ENCODE data around the gene TUBGCP5.

TUBGCP5 gene

DNA sequence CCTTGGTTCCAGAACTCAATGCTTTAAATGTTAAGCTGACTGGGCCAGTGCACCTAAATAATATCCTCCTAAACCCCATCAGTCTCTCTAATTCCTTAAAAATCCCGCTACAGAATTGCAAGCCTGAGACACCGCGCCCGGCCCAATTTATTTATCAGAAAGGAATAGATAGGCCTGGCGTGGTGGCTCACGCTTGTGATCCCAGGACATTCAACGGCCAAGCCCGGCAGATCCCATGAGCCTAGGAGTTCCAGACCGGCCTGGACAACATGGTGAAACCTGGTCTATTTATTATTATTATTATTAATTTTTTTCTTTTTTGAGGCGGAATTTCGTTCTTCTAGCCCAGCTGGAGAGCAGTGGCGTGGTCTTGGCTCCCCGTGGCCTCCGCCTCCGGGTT, 28.0 kb upstream of the TUBGCP5 start:
- Histone ChIP-seq H3K27me3 (ENCODE audit: low read length) (no peaks in the 10 kb centered on the region), H3K4me3 (ENCODE audit: insufficient read depth, low read length, poor library complexity, severe bottlenecking) (no peak overlapping the region), H2AFZ (ENCODE audit: low read depth, low read length, severe bottlenecking) (no peak overlapping the region), H3K27ac (ENCODE audit: low read depth, low read length) (no peak overlapping the region), H3K9ac (ENCODE audit: low read length) (no peak overlapping the region), H4K20me1 (ENCODE audit: low read depth, low read length) (no peaks in the 10 kb centered on the region), H3K79me2 (ENCODE audit: insufficient read depth, low read length) (no peaks in the 10 kb centered on the region), H3K4me2 (ENCODE audit: low read depth, low read length, poor library complexity, severe bottlenecking) (no peak overlapping the region), H3F3A (ENCODE audit: insufficient read depth) (no peaks in the 10 kb centered on the region), H3K36me3 (ENCODE audit: low read length) (no peaks in the 10 kb centered on the region), H3K9me3 (ENCODE audit: insufficient read depth, low read length) (no peaks in the 10 kb centered on the region), H3K9me2 (replicated peaks; ENCODE audit: insufficient read depth, low read length) (no peaks in the 10 kb centered on the region)
- no peak for TF ChIP-seq CTCF (IDR thresholded peaks at IDR 0.05; ENCODE audit: insufficient read depth, low read length, poor library complexity, severe bottlenecking)
- no peak for TF ChIP-seq EZH2phosphoT487 (conservative IDR thresholded peaks at IDR 0.05; ENCODE audit: low read length)

DNA sequence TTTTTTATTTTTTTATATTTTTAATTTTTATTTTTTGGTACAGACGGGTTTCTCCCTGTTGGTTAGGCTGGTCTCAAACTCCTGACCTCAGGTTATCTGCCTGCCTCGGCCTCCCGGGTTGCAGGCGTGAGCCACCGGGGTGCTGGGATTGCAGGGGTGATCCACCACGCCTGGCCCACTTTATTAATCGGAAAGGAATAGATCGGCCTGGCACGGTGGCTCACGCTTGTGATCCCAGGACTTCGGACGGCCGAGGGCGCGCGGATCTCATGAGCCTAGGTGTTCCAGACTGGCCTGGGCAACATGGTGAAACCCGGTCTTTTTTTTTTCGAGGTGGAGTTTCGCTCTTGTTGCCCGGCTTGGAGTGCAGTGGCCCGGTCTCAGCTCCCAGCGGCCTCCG, 26.5 kb upstream of the TUBGCP5 start:
- H2AFZ ChIP-seq (ENCODE audit: low read depth, low read length, severe bottlenecking): no peak overlapping the region
- no peaks in the 10 kb centered on the region for H3F3A ChIP-seq (ENCODE audit: insufficient read depth)
- no peak overlapping the region for H3K27ac ChIP-seq (ENCODE audit: low read depth, low read length)
- H3K4me2 ChIP-seq (ENCODE audit: low read depth, low read length, poor library complexity, severe bottlenecking): no peak overlapping the region
- H3K9me2 ChIP-seq (replicated peaks; ENCODE audit: insufficient read depth, low read length): no peaks in the 10 kb centered on the region
- no peaks in the 10 kb centered on the region for H3K79me2 ChIP-seq (ENCODE audit: insufficient read depth, low read length)
- H3K9me3 ChIP-seq (ENCODE audit: insufficient read depth, low read length): no peaks in the 10 kb centered on the region
- H3K36me3 ChIP-seq (ENCODE audit: low read length): no peaks in the 10 kb centered on the region
- H3K4me3 ChIP-seq (ENCODE audit: insufficient read depth, low read length, poor library complexity, severe bottlenecking): no peak overlapping the region
- H4K20me1 ChIP-seq (ENCODE audit: low read depth, low read length): no peaks in the 10 kb centered on the region
- H3K9ac ChIP-seq (ENCODE audit: low read length): no peak overlapping the region
- H3K27me3 ChIP-seq (ENCODE audit: low read length): no peaks in the 10 kb centered on the region
- no peak for TF ChIP-seq CTCF (IDR thresholded peaks at IDR 0.05; ENCODE audit: insufficient read depth, low read length, poor library complexity, severe bottlenecking)

DNA sequence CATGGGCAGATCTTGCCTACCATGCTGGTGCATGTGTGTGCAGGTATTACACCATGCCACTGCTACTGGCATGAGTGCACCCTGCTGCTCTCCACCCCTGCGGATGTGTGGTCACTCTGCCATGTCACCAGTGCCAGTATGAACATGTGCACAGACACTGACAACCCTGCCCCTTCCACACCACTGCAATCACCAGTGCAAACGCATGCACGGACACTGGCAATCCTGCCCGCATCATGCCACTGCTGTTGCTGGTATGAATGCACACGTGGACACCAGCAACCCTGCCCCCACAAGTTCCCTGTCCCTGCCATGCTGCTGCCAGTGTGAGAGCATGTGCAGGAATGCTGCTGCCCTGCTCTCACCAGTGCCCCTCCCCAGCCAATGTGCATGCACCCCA, 24.8 kb upstream of the TUBGCP5 start:
- H3K9ac ChIP-seq (ENCODE audit: low read length): no peak overlapping the region
- H3K4me2 ChIP-seq (ENCODE audit: low read depth, low read length, poor library complexity, severe bottlenecking): no peak overlapping the region
- no peaks in the 10 kb centered on the region for H3F3A ChIP-seq (ENCODE audit: insufficient read depth)
- H3K27ac ChIP-seq (ENCODE audit: low read depth, low read length): no peak overlapping the region
- no peaks in the 10 kb centered on the region for H3K36me3 ChIP-seq (ENCODE audit: low read length)
- TF ChIP-seq EZH2phosphoT487 (conservative IDR thresholded peaks at IDR 0.05; ENCODE audit: low read length) (no peak), CTCF (IDR thresholded peaks at IDR 0.05; ENCODE audit: insufficient read depth, low read length, poor library complexity, severe bottlenecking) (no peak)
- no peaks in the 10 kb centered on the region for H3K79me2 ChIP-seq (ENCODE audit: insufficient read depth, low read length)
- no peak overlapping the region for H3K4me3 ChIP-seq (ENCODE audit: insufficient read depth, low read length, poor library complexity, severe bottlenecking)
- H2AFZ ChIP-seq (ENCODE audit: low read depth, low read length, severe bottlenecking): no peak overlapping the region
- H4K20me1 ChIP-seq (ENCODE audit: low read depth, low read length): no peaks in the 10 kb centered on the region
- H3K27me3 ChIP-seq (ENCODE audit: low read length): no peaks in the 10 kb centered on the region
- no peaks in the 10 kb centered on the region for H3K9me2 ChIP-seq (replicated peaks; ENCODE audit: insufficient read depth, low read length)
- no peaks in the 10 kb centered on the region for H3K9me3 ChIP-seq (ENCODE audit: insufficient read depth, low read length)

GRCh38 chr15:23057707-23058106, 18.3 kb upstream of the TUBGCP5 start:
- TF ChIP-seq EZH2phosphoT487 (conservative IDR thresholded peaks at IDR 0.05; ENCODE audit: low read length) (no peak), CTCF (IDR thresholded peaks at IDR 0.05; ENCODE audit: insufficient read depth, low read length, poor library complexity, severe bottlenecking) (no peak)
- Histone ChIP-seq H3K79me2 (ENCODE audit: insufficient read depth, low read length) (no peaks in the 10 kb centered on the region), H3K27me3 (ENCODE audit: low read length) (no peaks in the 10 kb centered on the region), H3K9ac (ENCODE audit: low read length) (no peak overlapping the region), H3K36me3 (ENCODE audit: low read length) (no peaks in the 10 kb centered on the region), H2AFZ (ENCODE audit: low read depth, low read length, severe bottlenecking) (no peak overlapping the region), H3K9me2 (replicated peaks; ENCODE audit: insufficient read depth, low read length) (no peaks in the 10 kb centered on the region), H3K27ac (ENCODE audit: low read depth, low read length) (no peak overlapping the region), H3F3A (ENCODE audit: insufficient read depth) (no peaks in the 10 kb centered on the region), H3K9me3 (ENCODE audit: insufficient read depth, low read length) (no peaks in the 10 kb centered on the region), H4K20me1 (ENCODE audit: low read depth, low read length) (no peaks in the 10 kb centered on the region), H3K4me3 (ENCODE audit: insufficient read depth, low read length, poor library complexity, severe bottlenecking) (no peak overlapping the region), H3K4me2 (ENCODE audit: low read depth, low read length, poor library complexity, severe bottlenecking) (no peak overlapping the region)
